Trophoblast cell (in vitro differentiated cells and primary cell): ENCODE data around the gene SEC22B.
A peak's percentile ranks its signal among the peaks of the same experiment; 100 is the strongest.
"Not testable (repeated sequence)": the region's sequence is repeated elsewhere in the genome, so short reads cannot be mapped to it uniquely, and the experiment has no call there.

Source experiments
- DNase-seq, 2 donors: peaks; one replicate each; pipeline ENCODE4 v3.0.0-alpha.2; 2016
- H2AFZ ChIP-seq: 2 replicates; pipeline ENCODE4 v1.6.1; 2013; ENCODE audit warnings: low read length, moderate library complexity, mild to moderate bottlenecking; ENCODE audit not compliant: insufficient read depth, poor library complexity
- H2AK5ac ChIP-seq: 2 replicates; pipeline ENCODE4 v1.6.1; 2013; ENCODE audit warnings: mild to moderate bottlenecking, low read length
- H2BK120ac ChIP-seq: 2 replicates; pipeline ENCODE4 v1.6.1; 2013; ENCODE audit warnings: low read length, mild to moderate bottlenecking, moderate library complexity; ENCODE audit not compliant: insufficient read depth, poor library complexity
- H2BK12ac ChIP-seq: 2 replicates; pipeline ENCODE4 v1.6.1; 2013; ENCODE audit warnings: mild to moderate bottlenecking, low read length, moderate library complexity
- H2BK5ac ChIP-seq: 2 replicates; pipeline ENCODE4 v1.6.1; 2013; ENCODE audit warnings: low read length, low read depth, moderate library complexity, mild to moderate bottlenecking; ENCODE audit not compliant: poor library complexity
- H3K14ac ChIP-seq: 2 replicates; pipeline ENCODE4 v1.6.1; 2013; ENCODE audit warnings: mild to moderate bottlenecking, low read length
- H3K18ac ChIP-seq: 2 replicates; pipeline ENCODE4 v1.6.1; 2013; ENCODE audit warnings: mild to moderate bottlenecking, low read length
- H3K23ac ChIP-seq: 2 replicates; pipeline ENCODE4 v1.6.1; 2013; ENCODE audit warnings: low read length
- H3K27ac ChIP-seq: 2 replicates; pipeline ENCODE4 v1.5.1; 2013; ENCODE audit warnings: low read depth, mild to moderate bottlenecking, inconsistent platforms, low read length, moderate library complexity
- H3K27me3 ChIP-seq: 2 replicates; pipeline ENCODE4 v1.6.1; 2013; ENCODE audit warnings: inconsistent platforms, mild to moderate bottlenecking, low read length, moderate library complexity; ENCODE audit not compliant: insufficient read depth
- H3K36me3 ChIP-seq, 2 experiments: 1 replicate in 1 of 2; 2 replicates in 1 of 2; pipeline ENCODE4 v1.6.1; 2013; ENCODE audit warnings: low read length in 2 of 2, mild to moderate bottlenecking in 2 of 2, moderate library complexity in 1 of 2; ENCODE audit not compliant: insufficient read depth in 2 of 2, control insufficient read depth in 1 of 2
- H3K4ac ChIP-seq: 2 replicates; pipeline ENCODE4 v1.6.1; 2013; ENCODE audit warnings: low read depth, mild to moderate bottlenecking, low read length, moderate library complexity
- H3K4me1 ChIP-seq, 2 experiments: 1 replicate in 1 of 2; 2 replicates in 1 of 2; pipeline ENCODE4 v1.6.1; 2013; ENCODE audit warnings: low read length in 2 of 2, mild to moderate bottlenecking in 2 of 2, moderate library complexity in 1 of 2; ENCODE audit not compliant: insufficient read depth in 2 of 2, control insufficient read depth in 1 of 2
- H3K4me2 ChIP-seq: 2 replicates; pipeline ENCODE4 v1.6.1; 2013; ENCODE audit warnings: inconsistent platforms, mild to moderate bottlenecking, low read length, moderate library complexity
- H3K4me3 ChIP-seq: 2 replicates; pipeline ENCODE4 v1.5.1; 2013; ENCODE audit warnings: mild to moderate bottlenecking, low read depth, low read length, inconsistent platforms
- H3K79me1 ChIP-seq: one replicate; pipeline ENCODE4 v1.6.1; 2013; ENCODE audit warnings: low read length
- H3K79me2 ChIP-seq: 2 replicates; pipeline ENCODE4 v1.6.1; 2013; ENCODE audit warnings: low read length, mild to moderate bottlenecking; ENCODE audit not compliant: control insufficient read depth, insufficient read depth, poor library complexity
- H3K9ac ChIP-seq: 2 replicates; pipeline ENCODE4 v1.6.1; 2013; ENCODE audit warnings: mild to moderate bottlenecking, low read length
- H3K9me3 ChIP-seq: 2 replicates; pipeline ENCODE4 v1.6.1; 2013; ENCODE audit warnings: low read depth, mild to moderate bottlenecking, control low read depth, inconsistent platforms, low read length; ENCODE audit not compliant: insufficient read depth
- H4K12ac ChIP-seq: 2 replicates; pipeline ENCODE4 v1.6.1; 2013; ENCODE audit warnings: low read depth, mild to moderate bottlenecking, low read length, moderate library complexity
- H4K8ac ChIP-seq: 2 replicates; pipeline ENCODE4 v1.6.1; 2013; ENCODE audit warnings: low read depth, mild to moderate bottlenecking, low read length, moderate library complexity
- H4K91ac ChIP-seq: one replicate; pipeline ENCODE4 v1.6.1; 2013; ENCODE audit warnings: low read depth, mild to moderate bottlenecking, low read length, moderate library complexity
- WGBS: extraction: QIAGEN DNeasy Blood & Tissue Kit; methylation state at CpG from one replicate; pipeline ENCODE4 v1.1.7; 2013; ENCODE audit warnings: missing lambda C conversion rate; ENCODE audit not compliant: insufficient read length, insufficient coverage; ENCODE audit errors: extremely low coverage; 5-methylcytosine and 5-hydroxymethylcytosine counted together

The SEC22B gene

DNA sequence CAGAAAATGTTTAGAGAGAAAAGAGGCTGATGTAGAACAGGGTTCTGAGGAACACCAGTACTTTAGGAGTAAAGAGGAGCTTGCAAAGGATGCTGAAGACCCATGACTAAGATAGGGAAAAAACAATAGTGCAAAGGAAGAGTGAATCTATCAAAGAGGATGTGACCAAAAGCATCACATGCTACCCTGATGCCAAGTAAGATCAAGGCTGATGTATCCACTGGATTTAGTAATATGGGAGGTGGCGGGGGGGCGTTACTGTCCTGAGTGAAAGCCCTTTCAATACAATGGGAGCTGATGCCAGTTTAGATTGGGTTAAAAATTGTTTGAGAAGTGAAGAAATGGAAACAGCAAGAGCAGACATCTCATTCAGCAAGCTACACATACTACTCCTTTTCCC, 32.2 kb downstream of the SEC22B start:
- H3K27ac ChIP-seq, H2BK120ac ChIP-seq, H2AK5ac ChIP-seq, H3K79me1 ChIP-seq, H3K36me3 ChIP-seq, H3K4me3 ChIP-seq, H2BK12ac ChIP-seq, H4K12ac ChIP-seq, H3K18ac ChIP-seq, H3K4me1 ChIP-seq, H2AFZ ChIP-seq, H3K14ac ChIP-seq, H3K4me2 ChIP-seq, H3K27me3 ChIP-seq, H4K8ac ChIP-seq, H3K9ac ChIP-seq, H3K9me3 ChIP-seq, H3K23ac ChIP-seq, H2BK5ac ChIP-seq, H4K91ac ChIP-seq, H3K4ac ChIP-seq, H3K79me2 ChIP-seq: not testable (repeated sequence)
- DNase-seq: peak in 1 of 2 donors; percentile 4
- no CpG with 5 or more reads among the region's 2 CpGs for WGBS

DNA sequence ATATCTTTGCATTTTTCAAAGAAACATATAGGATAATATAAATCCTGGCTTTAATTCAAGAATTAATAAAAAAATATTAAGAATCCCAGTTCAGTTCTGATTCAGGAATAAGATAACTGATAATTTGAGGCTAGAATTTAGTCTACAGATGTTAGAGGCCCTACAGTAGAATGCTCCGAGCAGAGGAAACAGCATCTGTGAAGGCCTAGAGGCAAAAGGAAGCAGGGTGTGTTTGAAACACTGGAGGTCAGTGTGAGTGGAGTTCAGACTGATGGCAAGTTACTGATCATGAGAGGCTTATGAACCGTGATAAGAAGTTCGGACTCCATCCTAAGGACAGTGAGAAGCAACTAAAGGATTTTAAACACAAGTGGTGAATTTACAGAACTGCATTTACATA, 33.0 kb downstream of the SEC22B start:
- H3K4me1 ChIP-seq, H2AK5ac ChIP-seq, H2BK12ac ChIP-seq, H3K27ac ChIP-seq, H3K9me3 ChIP-seq, H4K12ac ChIP-seq, H3K79me2 ChIP-seq, H3K4me3 ChIP-seq, H4K91ac ChIP-seq, H3K4me2 ChIP-seq, H3K27me3 ChIP-seq, H3K4ac ChIP-seq, H3K79me1 ChIP-seq, H3K36me3 ChIP-seq, H3K9ac ChIP-seq, H2AFZ ChIP-seq, H3K18ac ChIP-seq, H3K23ac ChIP-seq, H2BK5ac ChIP-seq, H3K14ac ChIP-seq, H4K8ac ChIP-seq, H2BK120ac ChIP-seq: not testable (repeated sequence)
- DNase-seq: peak in 1 of 2 donors; percentile 48
- WGBS: no CpG with 5 or more reads among the region's 3 CpGs

DNA sequence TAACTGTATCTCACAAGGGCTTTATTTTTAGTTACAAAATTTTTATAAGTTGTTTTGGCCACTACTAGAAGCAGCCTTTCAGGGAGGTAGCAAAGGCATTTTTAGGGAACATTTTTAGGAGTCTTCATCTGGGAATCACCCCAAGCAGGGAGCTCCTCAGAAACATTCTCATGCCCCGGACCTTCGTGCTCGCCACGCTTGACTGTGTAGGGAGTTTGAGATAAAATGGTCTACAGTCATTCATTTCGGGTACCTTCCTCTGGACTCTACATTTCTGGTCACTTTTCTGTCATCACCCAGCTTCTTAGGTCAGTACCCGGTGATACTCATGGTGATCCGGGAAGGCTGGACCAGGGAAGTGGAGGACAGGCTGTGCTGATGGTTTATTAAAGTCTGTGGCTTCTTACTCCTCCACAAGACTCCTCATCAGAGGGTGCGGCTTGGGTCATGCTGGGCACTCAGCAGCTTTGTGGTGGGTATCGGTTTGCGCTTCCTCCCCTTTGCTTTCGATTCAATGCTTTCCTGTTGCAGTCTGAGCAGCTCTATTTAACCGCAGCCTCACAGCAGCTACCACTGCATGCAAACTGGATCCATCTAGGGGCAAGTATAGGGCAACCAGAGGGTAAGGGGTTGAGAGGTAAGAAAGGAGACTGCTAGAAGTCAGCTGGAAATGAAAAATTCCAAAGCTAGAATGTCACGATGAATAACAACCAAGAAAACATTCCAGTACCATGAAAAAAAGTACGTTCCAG, 33.6 kb downstream of the SEC22B start:
- H2BK5ac ChIP-seq, H2AFZ ChIP-seq, H4K8ac ChIP-seq, H2BK120ac ChIP-seq, H3K79me1 ChIP-seq, H3K14ac ChIP-seq, H2AK5ac ChIP-seq, H4K12ac ChIP-seq, H3K79me2 ChIP-seq, H3K9ac ChIP-seq, H3K27me3 ChIP-seq, H3K23ac ChIP-seq, H3K27ac ChIP-seq, H3K18ac ChIP-seq, H3K4me2 ChIP-seq, H2BK12ac ChIP-seq, H3K4me3 ChIP-seq, H4K91ac ChIP-seq, H3K4ac ChIP-seq, H3K36me3 ChIP-seq, H3K9me3 ChIP-seq, H3K4me1 ChIP-seq: not testable (repeated sequence)
- WGBS: no CpG with 5 or more reads among the region's 14 CpGs
- peak in 1 of 2 donors; percentile 34 for DNase-seq

DNA sequence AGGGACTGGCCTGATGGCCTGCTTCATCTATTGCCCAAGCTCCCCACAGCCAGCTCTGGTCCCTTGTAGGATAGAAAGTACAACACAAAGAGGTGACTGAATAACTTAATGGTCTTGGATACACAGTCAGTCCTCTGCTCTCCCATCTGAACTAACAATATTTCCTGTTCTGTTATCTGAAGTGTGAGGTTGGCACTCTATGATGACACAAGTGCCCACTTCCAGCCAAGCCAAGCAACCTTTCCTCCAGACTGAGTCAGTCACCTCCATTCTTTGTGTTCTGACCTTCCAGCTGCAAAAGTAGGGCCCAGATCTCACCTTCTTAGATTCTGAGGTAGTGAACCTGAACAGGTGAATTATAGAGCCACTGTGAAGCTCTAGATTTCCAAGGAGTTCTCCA, 34.5 kb downstream of the SEC22B start:
- not testable (repeated sequence) for H3K79me2 ChIP-seq, H3K23ac ChIP-seq, H2BK12ac ChIP-seq, H4K8ac ChIP-seq, H3K27ac ChIP-seq, H3K27me3 ChIP-seq, H3K4me1 ChIP-seq, H3K9ac ChIP-seq, H4K12ac ChIP-seq, DNase-seq, H2BK5ac ChIP-seq, H2AFZ ChIP-seq, H4K91ac ChIP-seq, H3K79me1 ChIP-seq, H3K36me3 ChIP-seq, H3K18ac ChIP-seq, H2BK120ac ChIP-seq, H2AK5ac ChIP-seq, H3K14ac ChIP-seq, H3K9me3 ChIP-seq, H3K4me3 ChIP-seq, H3K4me2 ChIP-seq, H3K4ac ChIP-seq
